ENCODE data around the gene CTNNA1. TPM values are rescaled to one million over a fixed set of nuclear protein-coding genes. Genes with fewer than 3 reads are reported as not detected.

CTNNA1 gene
- total RNA-seq, 1 experiment from 2014 or later: 268 TPM

GRCh38 chr5:138932171-138932810, 179.1 kb downstream of the CTNNA1 start:
- no peak for DNase-seq (ENCODE audit: low read depth)
- in situ Hi-C loops (cut with HindIII; ENCODE audit: low pct_unique_long_range_greater_than_20kb, low sequenced_read_pairs): no loop called here

- in situ Hi-C loops (cut with HindIII; ENCODE audit: low pct_unique_long_range_greater_than_20kb, low sequenced_read_pairs): no loop called here
- DNase-seq (ENCODE audit: low read depth): no peak
Measured at GRCh38 chr5:138933522-138934290, 180.5 kb downstream of the CTNNA1 start.

- DNase-seq (ENCODE audit: low read depth): no peak
- in situ Hi-C loops (cut with HindIII; ENCODE audit: low pct_unique_long_range_greater_than_20kb, low sequenced_read_pairs): no loop called here
Measured at GRCh38 chr5:138934971-138935370, 181.7 kb downstream of the CTNNA1 start.

GRCh38 chr5:138935466-138935865, 182.2 kb downstream of the CTNNA1 start:
- DNase-seq (ENCODE audit: low read depth): no peak
- in situ Hi-C loops (cut with HindIII; ENCODE audit: low pct_unique_long_range_greater_than_20kb, low sequenced_read_pairs): no loop called here

GRCh38 chr5:138936225-138936967, 183.2 kb downstream of the CTNNA1 start:
- DNase-seq (ENCODE audit: low read depth): no peak
- in situ Hi-C loops (cut with HindIII; ENCODE audit: low pct_unique_long_range_greater_than_20kb, low sequenced_read_pairs): no loop called here

- DNase-seq (ENCODE audit: low read depth): no peak
- in situ Hi-C loops (cut with HindIII; ENCODE audit: low pct_unique_long_range_greater_than_20kb, low sequenced_read_pairs): no loop called here
Measured at GRCh38 chr5:138936968-138937345, 183.7 kb downstream of the CTNNA1 start.

DNA sequence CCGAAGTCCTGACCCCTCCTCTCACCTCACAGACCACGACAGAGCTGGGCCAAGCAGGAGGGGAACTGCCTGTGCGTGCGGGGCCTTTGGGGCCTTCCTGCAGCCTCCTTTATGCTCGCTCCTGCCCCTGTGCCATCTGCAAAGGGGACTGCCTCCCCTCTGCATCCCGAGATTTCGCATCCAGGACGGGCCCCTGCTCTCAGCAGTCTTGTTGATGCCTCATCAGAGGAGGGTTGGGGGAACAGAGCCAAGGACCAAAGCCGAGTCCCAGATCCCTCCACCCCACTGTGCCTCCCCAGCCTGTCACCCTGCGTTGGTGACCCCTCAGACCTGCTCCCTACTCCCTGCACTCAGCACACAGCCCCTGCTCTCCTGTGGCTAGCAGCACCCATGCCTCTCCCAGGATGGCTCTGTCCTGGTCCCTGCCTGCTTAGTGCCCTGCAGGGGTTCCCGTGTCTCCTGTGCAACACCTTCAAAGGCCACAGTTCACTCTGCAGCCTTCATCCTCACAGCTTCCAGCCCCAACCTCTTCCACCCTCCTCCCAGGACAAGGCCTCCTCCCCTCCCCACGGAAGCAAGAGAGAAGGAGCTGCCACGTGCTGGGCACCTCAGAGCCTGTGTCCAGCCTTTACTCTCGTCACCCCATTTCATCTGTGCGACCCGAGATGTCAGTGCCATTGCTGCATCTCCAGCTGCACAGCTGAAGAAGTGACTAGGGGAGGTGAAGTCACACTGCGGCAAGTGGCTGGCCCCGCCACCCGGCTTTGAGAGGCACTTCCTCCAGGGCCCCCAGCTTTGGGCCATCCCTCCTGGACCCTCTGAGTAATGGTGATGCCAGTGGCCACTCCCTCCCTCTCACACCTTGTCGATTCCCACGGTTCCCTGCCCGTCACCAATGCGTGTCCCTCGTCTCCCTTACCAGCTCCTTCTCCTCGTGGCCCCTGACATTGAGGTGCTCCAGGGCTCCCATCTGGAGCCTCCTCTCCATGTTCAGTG, 184.5 kb downstream of the CTNNA1 start:
- DNase-seq (ENCODE audit: low read depth): no peak
- in situ Hi-C loops (cut with HindIII; ENCODE audit: low pct_unique_long_range_greater_than_20kb, low sequenced_read_pairs): no loop called here

DNA sequence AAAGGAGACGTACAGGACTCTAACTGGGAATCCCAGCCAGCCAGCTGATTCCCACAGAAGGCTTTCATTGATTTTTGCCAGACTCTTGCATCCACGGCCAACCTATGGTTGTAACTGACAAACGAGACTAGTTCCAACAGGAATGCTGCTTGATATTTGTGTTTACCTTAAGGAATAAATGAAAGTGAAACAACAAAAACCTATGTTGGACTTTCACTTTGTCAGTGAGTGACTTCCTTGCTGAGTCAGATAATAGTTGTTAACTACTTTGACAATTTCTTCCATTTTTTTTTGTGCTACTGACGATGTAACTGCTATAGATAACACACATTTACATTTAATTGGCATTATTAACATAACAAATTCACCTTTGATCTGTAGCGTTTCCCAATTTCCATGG, 185.3 kb downstream of the CTNNA1 start:
- DNase-seq (ENCODE audit: low read depth): no peak
- in situ Hi-C loops (cut with HindIII; ENCODE audit: low pct_unique_long_range_greater_than_20kb, low sequenced_read_pairs): no loop called here

DNA sequence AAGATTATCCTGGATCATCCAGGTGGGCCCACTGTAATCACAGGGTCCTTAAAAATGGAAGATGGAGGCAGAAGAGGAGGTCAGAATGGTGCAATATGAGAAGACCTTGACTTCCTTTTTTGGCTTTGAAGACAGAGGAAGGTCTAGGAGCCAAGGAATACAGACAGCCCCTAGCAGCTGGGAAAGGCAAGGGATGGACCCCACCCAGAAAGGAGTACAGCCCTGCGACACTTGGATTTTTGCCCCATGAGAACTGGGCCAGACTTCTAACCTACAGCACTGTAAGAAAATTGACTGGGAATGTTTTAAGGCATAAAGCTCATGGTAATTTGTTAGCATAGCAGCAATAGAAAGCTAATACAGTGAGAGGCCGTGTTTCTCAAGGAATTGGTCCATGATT, 188.8 kb downstream of the CTNNA1 start:
- DNase-seq (ENCODE audit: low read depth): no peak
- in situ Hi-C loops (cut with HindIII; ENCODE audit: low pct_unique_long_range_greater_than_20kb, low sequenced_read_pairs): no loop called here

GRCh38 chr5:138942861-138943260, 189.6 kb downstream of the CTNNA1 start:
- DNase-seq (ENCODE audit: low read depth): no peak
- in situ Hi-C loops (cut with HindIII; ENCODE audit: low pct_unique_long_range_greater_than_20kb, low sequenced_read_pairs): no loop called here

DNA sequence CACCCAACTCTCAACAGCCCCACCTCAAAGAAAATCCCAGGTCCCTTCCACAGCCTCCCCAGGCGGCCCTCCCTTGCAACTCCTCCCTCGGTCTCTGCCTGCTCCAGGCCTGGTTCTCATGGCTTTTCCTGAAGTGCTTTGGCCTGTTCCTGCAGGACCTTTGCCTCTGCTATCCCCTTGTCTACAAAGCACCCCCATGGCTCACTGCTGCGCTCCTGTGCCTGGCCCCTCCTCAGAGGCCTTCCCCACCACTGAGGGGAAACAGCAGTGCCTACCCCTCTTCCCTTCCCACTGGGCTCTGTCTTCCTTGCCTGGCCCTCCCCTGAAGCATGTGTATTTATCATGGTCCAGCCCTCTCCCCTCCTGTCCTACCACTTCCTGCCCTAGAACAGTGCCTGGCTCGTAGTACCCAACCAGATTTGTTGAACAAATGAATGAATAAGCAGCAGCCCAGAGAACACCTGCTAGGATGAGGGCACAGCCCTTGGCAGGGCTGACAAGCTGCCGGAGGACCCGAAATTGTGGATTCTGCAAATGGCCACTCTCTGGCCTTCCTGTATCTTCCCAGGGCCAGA, 190.5 kb downstream of the CTNNA1 start:
- DNase-seq (ENCODE audit: low read depth): no peak
- in situ Hi-C loops (cut with HindIII; ENCODE audit: low pct_unique_long_range_greater_than_20kb, low sequenced_read_pairs): no loop called here

- in situ Hi-C loops (cut with HindIII; ENCODE audit: low pct_unique_long_range_greater_than_20kb, low sequenced_read_pairs): no loop called here
- DNase-seq (ENCODE audit: low read depth): peak; percentile 99
Measured at GRCh38 chr5:138944527-138945322, 191.5 kb downstream of the CTNNA1 start.

DNA sequence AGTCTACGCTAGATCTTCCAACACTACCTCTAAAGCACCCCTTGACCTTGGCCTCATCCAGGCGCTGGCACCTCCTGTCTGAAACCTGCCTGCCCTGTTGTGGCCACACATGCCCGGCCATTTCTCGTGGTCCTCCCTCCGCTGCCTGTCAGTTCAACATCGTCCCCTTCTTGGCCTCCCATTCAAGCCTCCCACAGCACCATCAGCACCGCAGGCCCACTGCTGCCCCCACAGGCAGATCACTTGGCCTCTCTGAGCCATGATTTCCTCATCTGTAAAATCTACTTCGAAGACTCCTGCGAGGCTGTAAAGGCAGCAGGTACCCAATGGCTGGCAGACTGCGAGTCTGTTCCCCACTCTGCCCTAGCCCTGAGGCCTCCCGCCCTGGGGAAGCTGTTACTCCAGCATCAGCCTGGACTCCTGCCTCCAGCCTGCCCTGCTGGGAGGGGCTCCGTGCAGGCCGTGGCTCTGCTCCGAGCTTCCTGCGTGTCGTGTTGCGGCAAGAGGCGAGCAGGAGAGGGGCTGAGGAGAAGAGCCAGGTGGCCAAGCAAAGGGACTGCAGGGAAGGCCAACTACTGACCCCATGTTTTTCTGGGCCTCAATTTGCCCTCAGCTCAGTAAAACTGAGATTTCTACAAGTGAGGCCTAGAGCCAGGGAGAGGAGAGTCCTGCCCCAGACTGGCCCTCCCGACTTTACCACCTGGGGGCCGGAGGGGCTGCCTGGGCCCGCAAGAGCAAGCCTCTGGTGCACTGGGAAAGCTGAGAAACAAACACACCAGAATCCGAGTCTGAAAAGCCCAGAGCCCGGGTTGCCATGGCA, 192.4 kb downstream of the CTNNA1 start:
- DNase-seq (ENCODE audit: low read depth): no peak

GRCh38 chr5:138946241-138946623, 193.0 kb downstream of the CTNNA1 start:
- in situ Hi-C loops (cut with HindIII; ENCODE audit: low pct_unique_long_range_greater_than_20kb, low sequenced_read_pairs): no loop called here
- DNase-seq (ENCODE audit: low read depth): no peak

More for the DNA sequence above, 192.4 kb downstream of the CTNNA1 start:
- in situ Hi-C loops (cut with HindIII; ENCODE audit: low pct_unique_long_range_greater_than_20kb, low sequenced_read_pairs): no loop called here

DNA sequence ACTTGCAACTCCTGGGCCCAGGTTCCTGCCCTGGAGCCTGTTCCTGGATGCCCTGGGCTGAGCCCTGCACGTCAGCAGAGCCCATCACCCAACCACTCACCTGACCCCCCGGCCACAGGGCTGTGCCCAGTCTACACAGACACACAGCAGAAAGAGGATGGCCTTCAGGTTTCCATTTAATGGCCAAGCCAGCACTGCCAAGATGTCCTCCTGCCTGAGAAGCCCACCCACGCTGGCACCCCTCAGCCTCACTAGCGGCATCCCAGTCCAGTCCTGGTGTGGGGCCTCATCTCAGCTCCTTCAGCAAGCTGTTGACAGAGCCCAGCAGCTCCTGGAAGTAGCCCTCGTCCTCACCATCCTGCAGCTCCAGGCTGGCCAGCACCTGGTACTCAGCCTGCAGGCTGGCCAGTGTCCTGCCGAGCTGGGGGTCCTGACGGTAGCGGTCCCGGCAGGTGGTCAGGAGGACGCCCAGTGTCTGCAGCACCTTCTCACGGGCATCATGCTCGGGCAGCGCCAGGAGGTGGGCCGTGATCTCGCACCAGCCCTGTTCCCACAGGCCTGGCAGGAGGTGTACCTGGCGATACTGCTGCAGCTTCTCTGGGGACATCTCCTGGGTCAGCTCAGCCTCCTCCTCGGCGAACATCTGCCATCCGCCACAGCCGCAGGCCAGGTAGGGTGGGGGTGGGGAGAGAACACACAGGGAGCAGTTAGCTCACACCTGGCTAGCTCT, 193.8 kb downstream of the CTNNA1 start:
- in situ Hi-C loops (cut with HindIII; ENCODE audit: low pct_unique_long_range_greater_than_20kb, low sequenced_read_pairs): no loop called here

DNA sequence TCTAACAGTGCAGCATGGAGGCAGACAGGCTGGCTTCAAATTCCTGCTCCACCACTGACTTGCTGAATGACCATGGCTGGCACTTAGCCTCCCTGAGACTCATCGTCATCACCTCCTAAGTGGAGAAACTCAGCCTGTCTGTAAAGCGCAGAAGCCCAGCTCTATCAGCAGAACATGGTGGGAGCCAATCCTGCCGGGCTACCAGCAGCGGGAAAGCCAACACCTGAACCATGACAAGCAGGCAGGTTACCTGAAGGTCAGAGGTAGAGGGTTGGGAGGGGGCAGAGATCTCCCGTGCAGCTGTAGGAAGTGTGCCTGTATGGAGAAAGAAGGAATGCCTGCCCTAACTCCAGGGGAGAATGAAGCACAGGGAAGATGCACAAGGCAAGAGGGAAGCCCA, 194.6 kb downstream of the CTNNA1 start:
- in situ Hi-C loops (cut with HindIII; ENCODE audit: low pct_unique_long_range_greater_than_20kb, low sequenced_read_pairs): no loop called here
- DNase-seq (ENCODE audit: low read depth): no peak

More for the DNA sequence above, 193.8 kb downstream of the CTNNA1 start:
- DNase-seq (ENCODE audit: low read depth): no peak

Measured in Caki2 (cell line).